Neutrophil (primary cell): ENCODE data around the gene CCDC201.

Experiments
- H3K27ac ChIP-seq: fragments of 200-600 bp; sonication (generic); 2 replicates; pipeline ENCODE4 v1.5.1; 2016; ENCODE audit warnings: mild to moderate bottlenecking, moderate library complexity
- H3K27me3 ChIP-seq: fragments of 200-600 bp; sonication (generic); 2 replicates; pipeline ENCODE4 v1.6.0; 2016; ENCODE audit warnings: mild to moderate bottlenecking
- H3K36me3 ChIP-seq: fragments of 200-600 bp; sonication (generic); 2 replicates; pipeline ENCODE4 v1.5.1; 2017
- H3K4me1 ChIP-seq, 2 experiments: fragments of 200-600 bp in 1 of 2; sonication (generic) in 1 of 2; 1 replicate in 1 of 2; 2 replicates in 1 of 2; pipeline versions ENCODE4 v1.5.1 to v1.6.1; 2013 to 2016; ENCODE audit warnings: low read depth in 1 of 2, low read length in 1 of 2, mild to moderate bottlenecking in 1 of 2, moderate library complexity in 1 of 2; ENCODE audit not compliant: control insufficient read depth in 1 of 2, insufficient read depth in 1 of 2
- H3K4me3 ChIP-seq, 2 experiments: fragments of 200-600 bp in 1 of 2; sonication (generic) in 1 of 2; 1 replicate in 1 of 2; 2 replicates in 1 of 2; pipeline ENCODE4 v1.5.1; 2013 to 2016; ENCODE audit warnings: low read depth in 1 of 2, low read length in 1 of 2, mild to moderate bottlenecking in 1 of 2, moderate library complexity in 1 of 2
- H3K9me3 ChIP-seq: fragments of 200-600 bp; sonication (generic); 2 replicates; pipeline ENCODE4 v1.5.1; 2016
- CTCF ChIP-seq: fragments of 200-600 bp; sonication (generic); IDR thresholded peaks from 2 replicates; pipeline ENCODE4 v1.5.1; 2016; ENCODE audit warnings: antibody characterized with exemption

The CCDC201 gene

GRCh38 chr7:45912972-45913371, 40.1 kb upstream of the CCDC201 start:
- Histone ChIP-seq H3K36me3 (no peaks in the 10 kb centered on the region), H3K4me1 (no peaks in the 10 kb centered on the region), H3K9me3 (no peaks in the 10 kb centered on the region), H3K27me3 (peaks cover 26% of the 10 kb centered on the region), H3K4me3 (no peak overlapping the region), H3K27ac (no peak overlapping the region)
- no peak for TF ChIP-seq CTCF

- Histone ChIP-seq H3K27ac (no peak overlapping the region), H3K27me3 (peaks cover 10% of the 10 kb centered on the region), H3K36me3 (no peaks in the 10 kb centered on the region), H3K9me3 (no peaks in the 10 kb centered on the region), H3K4me1 (no peaks in the 10 kb centered on the region), H3K4me3 (no peak overlapping the region)
- no peak for TF ChIP-seq CTCF
Observed at GRCh38 chr7:45911311-45911710, 38.4 kb upstream of the CCDC201 start.

GRCh38 chr7:45910855-45911254, 38.0 kb upstream of the CCDC201 start:
- Histone ChIP-seq H3K27ac (no peak overlapping the region), H3K27me3 (peaks cover 6% of the 10 kb centered on the region), H3K36me3 (no peaks in the 10 kb centered on the region), H3K9me3 (no peaks in the 10 kb centered on the region), H3K4me3 (no peak overlapping the region), H3K4me1 (no peaks in the 10 kb centered on the region)
- TF ChIP-seq CTCF = no peak

- peaks cover 5% of the 10 kb centered on the region for H3K27me3 ChIP-seq
- TF ChIP-seq CTCF = no peak
- no peak overlapping the region for H3K27ac ChIP-seq
Observed at GRCh38 chr7:45909561-45909960, 36.7 kb upstream of the CCDC201 start.

GRCh38 chr7:45902820-45903219, 29.9 kb upstream of the CCDC201 start:
- Histone ChIP-seq H3K27ac (no peak overlapping the region), H3K9me3 (no peaks in the 10 kb centered on the region), H3K4me3 (no peak overlapping the region), H3K36me3 (no peaks in the 10 kb centered on the region), H3K4me1 (no peaks in the 10 kb centered on the region), H3K27me3 (peaks cover 4% of the 10 kb centered on the region)
- no peak for TF ChIP-seq CTCF

More at GRCh38 chr7:45909561-45909960, 36.7 kb upstream of the CCDC201 start:
- Histone ChIP-seq H3K4me1 (no peaks in the 10 kb centered on the region), H3K36me3 (no peaks in the 10 kb centered on the region), H3K9me3 (no peaks in the 10 kb centered on the region), H3K4me3 (no peak overlapping the region)

- Histone ChIP-seq H3K9me3 (no peaks in the 10 kb centered on the region), H3K27me3 (peaks cover 12% of the 10 kb centered on the region), H3K27ac (no peak overlapping the region), H3K4me3 (no peak overlapping the region), H3K4me1 (no peaks in the 10 kb centered on the region), H3K36me3 (no peaks in the 10 kb centered on the region)
- no peak for TF ChIP-seq CTCF
Observed at GRCh38 chr7:45901566-45901965, 28.7 kb upstream of the CCDC201 start.
